RWPE2 (cell line): ENCODE data around the gene KCNK16.

ENCODE experiments used
- ATAC-seq: fragments of 200-7000 bp; cut with Tn5 transposase; 3 replicates; pipeline ENCODE4 v1.9.1; 2021; ENCODE audit warnings: low read depth
- DNase-seq: peaks from one replicate; pipeline ENCODE4 v3.0.0-alpha.2; 2020; ENCODE audit warnings: low spot score
- H3K27ac ChIP-seq: fragments of 450-650 bp; 2 replicates; pipeline ENCODE4 v1.5.1; 2017; ENCODE audit warnings: mild to moderate bottlenecking; ENCODE audit not compliant: poor library complexity, severe bottlenecking
- H3K27me3 ChIP-seq: fragments of 250-450 bp; sonication (Bioruptor Pico); 2 replicates; pipeline ENCODE4 v1.5.1; 2021; ENCODE audit warnings: mild to moderate bottlenecking, moderate library complexity; ENCODE audit not compliant: insufficient read depth, poor library complexity, severe bottlenecking
- H3K36me3 ChIP-seq: fragments of 250-450 bp; sonication (Bioruptor Pico); 2 replicates; pipeline ENCODE4 v1.5.1; 2020; ENCODE audit warnings: low read depth, mild to moderate bottlenecking, moderate library complexity
- H3K4me1 ChIP-seq: fragments of 250-450 bp; sonication (Bioruptor Pico); 2 replicates; pipeline ENCODE4 v1.5.1; 2021; ENCODE audit warnings: mild to moderate bottlenecking, moderate library complexity; ENCODE audit not compliant: insufficient read depth, poor library complexity, severe bottlenecking
- H3K4me3 ChIP-seq: fragments of 250-450 bp; sonication (Bioruptor Pico); 2 replicates; pipeline ENCODE4 v1.5.1; 2021; ENCODE audit warnings: mild to moderate bottlenecking, moderate library complexity; ENCODE audit not compliant: severe bottlenecking
- H3K9me3 ChIP-seq: fragments of 250-450 bp; sonication (Bioruptor Pico); 2 replicates; pipeline ENCODE4 v1.5.1; 2021; ENCODE audit warnings: mild to moderate bottlenecking, moderate library complexity; ENCODE audit not compliant: severe bottlenecking
- TF ChIP-seq, protein P1 (sequence below): fragments of 450-650 bp; IDR thresholded peaks from one replicate; pipeline ENCODE4 v1.5.1; 2017; ENCODE audit warnings: mild to moderate bottlenecking, moderate library complexity; ENCODE audit not compliant: poor library complexity, severe bottlenecking

Gene KCNK16

DNA sequence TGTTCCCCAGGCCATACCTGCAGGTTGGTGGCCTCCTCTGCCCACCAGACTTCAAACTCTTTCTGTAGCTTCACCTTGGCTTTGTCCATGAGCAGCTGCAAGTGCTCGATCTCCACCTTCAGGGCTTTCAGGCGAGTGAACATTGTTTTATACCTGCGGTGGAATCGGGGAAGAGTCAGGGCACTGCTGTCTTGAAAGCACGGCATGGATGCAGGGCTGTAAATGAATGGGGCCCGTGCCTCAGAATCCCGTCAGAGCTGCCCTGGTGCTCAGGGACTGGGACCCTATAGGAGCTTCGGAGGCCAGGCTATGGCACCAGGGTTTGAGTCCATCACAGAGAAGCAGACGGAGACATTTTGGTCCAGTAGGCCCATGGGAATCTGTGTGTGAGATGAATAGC, 37.9 kb upstream of the KCNK16 start:
- TF ChIP-seq, protein P1, sequence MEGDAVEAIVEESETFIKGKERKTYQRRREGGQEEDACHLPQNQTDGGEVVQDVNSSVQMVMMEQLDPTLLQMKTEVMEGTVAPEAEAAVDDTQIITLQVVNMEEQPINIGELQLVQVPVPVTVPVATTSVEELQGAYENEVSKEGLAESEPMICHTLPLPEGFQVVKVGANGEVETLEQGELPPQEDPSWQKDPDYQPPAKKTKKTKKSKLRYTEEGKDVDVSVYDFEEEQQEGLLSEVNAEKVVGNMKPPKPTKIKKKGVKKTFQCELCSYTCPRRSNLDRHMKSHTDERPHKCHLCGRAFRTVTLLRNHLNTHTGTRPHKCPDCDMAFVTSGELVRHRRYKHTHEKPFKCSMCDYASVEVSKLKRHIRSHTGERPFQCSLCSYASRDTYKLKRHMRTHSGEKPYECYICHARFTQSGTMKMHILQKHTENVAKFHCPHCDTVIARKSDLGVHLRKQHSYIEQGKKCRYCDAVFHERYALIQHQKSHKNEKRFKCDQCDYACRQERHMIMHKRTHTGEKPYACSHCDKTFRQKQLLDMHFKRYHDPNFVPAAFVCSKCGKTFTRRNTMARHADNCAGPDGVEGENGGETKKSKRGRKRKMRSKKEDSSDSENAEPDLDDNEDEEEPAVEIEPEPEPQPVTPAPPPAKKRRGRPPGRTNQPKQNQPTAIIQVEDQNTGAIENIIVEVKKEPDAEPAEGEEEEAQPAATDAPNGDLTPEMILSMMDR = no peak
- Histone ChIP-seq H3K4me3 (no peak overlapping the region), H3K27ac (no peak overlapping the region), H3K36me3 (no peaks in the 10 kb centered on the region), H3K4me1 (no peaks in the 10 kb centered on the region), H3K27me3 (no peaks in the 10 kb centered on the region), H3K9me3 (no peaks in the 10 kb centered on the region)
- DNase-seq (no peak), ATAC-seq (no peak)

DNA sequence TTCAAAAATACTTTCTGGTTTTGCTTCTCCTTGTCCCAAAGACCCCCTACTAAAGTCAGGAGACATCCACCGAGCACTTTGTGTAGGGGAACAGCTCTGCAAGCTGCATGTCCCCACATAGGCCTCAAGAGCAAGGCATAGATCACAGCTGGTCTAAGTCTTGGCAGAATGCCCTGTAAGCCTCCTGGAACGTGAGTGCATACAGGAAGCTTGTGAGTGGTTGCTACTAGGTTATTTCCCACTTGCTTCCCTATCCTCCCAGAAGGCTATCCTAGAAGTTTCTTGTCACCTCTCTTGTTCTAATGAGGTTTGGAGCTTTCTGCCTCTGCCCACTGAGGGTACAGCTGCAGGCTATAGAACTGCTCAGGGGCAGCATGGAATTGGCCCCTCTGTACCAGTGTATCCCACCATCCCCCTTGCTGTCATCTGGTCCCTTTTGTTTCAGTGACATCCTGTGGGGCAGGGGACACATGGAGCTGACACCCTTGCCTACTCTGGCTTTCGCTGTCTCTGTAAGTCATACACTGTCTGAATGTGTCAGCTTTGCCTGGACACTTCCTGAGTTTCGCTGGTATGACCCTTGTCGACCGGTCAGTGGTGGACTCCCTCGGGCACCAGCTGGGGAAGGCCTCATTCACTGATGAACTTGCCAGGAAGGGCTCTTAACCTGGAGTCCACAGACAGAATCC, 35.6 kb upstream of the KCNK16 start:
- no peaks in the 10 kb centered on the region for H3K36me3 ChIP-seq
- TF ChIP-seq, protein P1 = no peak
- DNase-seq (no peak), ATAC-seq (peak; percentile 54; the same call in 2 of the 3 replicates)
- H3K27ac ChIP-seq = no peak overlapping the region
- H3K4me1 ChIP-seq = no peaks in the 10 kb centered on the region
- no peaks in the 10 kb centered on the region for H3K9me3 ChIP-seq
- H3K4me3 ChIP-seq = no peak overlapping the region
- no peaks in the 10 kb centered on the region for H3K27me3 ChIP-seq

DNA sequence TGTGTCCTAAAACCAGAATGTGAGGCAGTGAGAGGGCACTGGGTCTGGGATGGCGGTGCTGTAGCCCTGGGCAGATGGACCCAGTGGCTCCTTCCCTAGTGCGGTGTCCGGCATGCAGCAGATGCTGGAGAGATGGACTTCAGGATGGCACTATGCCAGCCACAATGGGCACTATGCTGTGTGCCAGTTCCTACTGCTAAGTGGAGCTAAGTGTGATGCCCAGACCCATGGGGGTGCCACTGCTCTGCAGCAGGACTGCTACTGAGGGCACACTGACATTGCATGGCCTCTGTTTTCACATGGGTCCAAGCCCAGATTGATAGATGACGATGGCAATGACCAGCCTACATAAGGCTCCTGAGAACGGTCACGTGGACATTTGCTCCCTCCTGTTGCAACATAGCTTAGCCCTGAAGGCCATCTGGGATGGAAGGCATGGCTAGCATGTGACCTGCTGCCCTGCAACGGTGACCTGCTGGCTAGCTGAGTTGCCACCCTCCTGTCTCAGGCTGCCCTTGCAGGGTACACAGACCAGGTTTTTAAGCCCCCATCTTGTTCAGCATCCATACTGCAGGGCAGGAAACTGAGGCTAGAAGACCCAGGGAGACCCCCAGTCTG, 31.3 kb upstream of the KCNK16 start:
- no peak for DNase-seq
- H3K4me3 ChIP-seq = no peak overlapping the region
- no peaks in the 10 kb centered on the region for H3K9me3 ChIP-seq
- no peaks in the 10 kb centered on the region for H3K27me3 ChIP-seq
- no peaks in the 10 kb centered on the region for H3K4me1 ChIP-seq
- H3K36me3 ChIP-seq = no peaks in the 10 kb centered on the region
- ATAC-seq = no peak
- TF ChIP-seq, protein P1 = no peak
- H3K27ac ChIP-seq = no peak overlapping the region

DNA sequence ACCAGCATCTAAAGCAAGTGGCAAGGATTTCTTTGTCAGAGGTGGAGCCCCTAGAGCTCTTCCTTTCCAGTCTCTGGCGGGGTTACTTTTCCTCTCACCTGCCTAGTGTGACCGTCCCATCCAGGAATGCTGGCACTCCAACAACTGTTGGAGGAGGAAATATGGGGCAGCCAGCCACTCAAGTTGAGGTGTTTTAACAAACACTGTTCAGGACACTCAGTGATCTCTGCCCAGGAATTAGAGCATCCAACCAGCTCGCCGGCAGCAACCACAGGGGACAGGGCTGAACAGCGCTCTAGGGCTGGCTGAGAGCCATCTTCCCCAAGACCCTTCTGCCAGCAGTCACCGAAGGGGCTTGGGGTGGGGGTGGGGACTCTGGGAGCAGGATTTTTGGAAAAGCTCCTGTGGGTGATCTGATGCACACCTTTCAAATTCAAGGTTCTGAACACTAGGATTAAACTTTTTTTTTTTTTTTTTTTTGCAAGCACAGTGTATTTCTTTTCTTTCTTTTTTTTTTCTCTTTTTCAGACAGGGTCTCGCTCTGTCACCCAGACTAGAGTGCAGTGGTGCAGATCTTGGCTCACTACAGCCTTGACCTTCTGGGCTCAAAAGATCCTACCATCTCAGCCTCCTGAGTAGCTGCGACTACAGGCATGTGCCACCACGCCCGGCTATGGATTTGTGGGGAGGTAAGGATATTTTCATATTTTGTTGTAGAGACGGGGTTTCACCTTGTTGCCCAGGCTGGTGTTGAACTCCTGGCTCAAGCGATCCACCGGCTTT, 28.4 kb upstream of the KCNK16 start:
- ATAC-seq (no peak), DNase-seq (no peak)

More for the DNA sequence above, 28.4 kb upstream of the KCNK16 start:
- H3K4me3 ChIP-seq = no peak overlapping the region
- no peaks in the 10 kb centered on the region for H3K36me3 ChIP-seq
- no peak overlapping the region for H3K27ac ChIP-seq
- no peaks in the 10 kb centered on the region for H3K4me1 ChIP-seq
- TF ChIP-seq, protein P1 = no peak
- H3K9me3 ChIP-seq = no peaks in the 10 kb centered on the region
- no peaks in the 10 kb centered on the region for H3K27me3 ChIP-seq
